HepG2 (cell line): Measurements from ENCODE around the gene PREX1. TPM values are rescaled to one million over a fixed set of nuclear protein-coding genes. Genes with fewer than 3 reads are reported as not detected.

Experiments used
- AKAP8 ChIP-seq: sonication (generic); formaldehyde crosslinking; IDR thresholded peaks from 2 replicates; pipeline ENCODE4 v1.5.1; 2020; ENCODE audit warnings: mild to moderate bottlenecking, missing genetic modification reagents
- ATF4 ChIP-seq, 2 experiments: fragments of 450-650 bp in 1 of 2; sonication (generic) in 1 of 2; formaldehyde crosslinking; IDR thresholded peaks; 2 replicates each; pipeline versions ENCODE4 v1.5.0 to v1.8.0; 2020 to 2022; ENCODE audit warnings: mild to moderate bottlenecking in 1 of 2, missing genetic modification reagents in 1 of 2
- CENPBD1 ChIP-seq: sonication (generic); formaldehyde crosslinking; IDR thresholded peaks from 2 replicates; pipeline ENCODE4 v1.8.0; 2022; ENCODE audit warnings: missing genetic modification reagents, low read depth, mild to moderate bottlenecking, borderline replicate concordance
- E2F5 ChIP-seq: sonication (generic); formaldehyde crosslinking; conservative IDR thresholded peaks from 2 replicates; pipeline ENCODE4 v1.4.0; 2020; ENCODE audit warnings: missing genetic modification reagents
- ERF ChIP-seq: IDR thresholded peaks from 2 replicates; pipeline ENCODE4 v1.6.1; 2018; ENCODE audit warnings: missing biosample characterization, missing genetic modification reagents
- HCFC1 ChIP-seq: fragments of 150-350 bp; IDR thresholded peaks from 2 replicates; pipeline ENCODE4 v1.6.1; 2014; ENCODE audit warnings: low read depth, low read length
- KAT8 ChIP-seq: IDR thresholded peaks from 2 replicates; pipeline ENCODE4 v1.6.1; 2016; ENCODE audit warnings: missing genetic modification reagents, missing compliant biosample characterization
- MEF2D ChIP-seq: sonication (generic); formaldehyde crosslinking; IDR thresholded peaks from 2 replicates; pipeline ENCODE4 v1.5.1; 2020; ENCODE audit warnings: mild to moderate bottlenecking, missing genetic modification reagents
- MTA3 ChIP-seq: sonication (generic); formaldehyde crosslinking; IDR thresholded peaks from 2 replicates; pipeline ENCODE4 v1.4.0; 2020; ENCODE audit warnings: missing genetic modification reagents
- NFATC3 ChIP-seq: sonication (generic); formaldehyde crosslinking; IDR thresholded peaks from 2 replicates; pipeline ENCODE4 v1.5.1; 2020; ENCODE audit warnings: mild to moderate bottlenecking, missing genetic modification reagents
- SIX4 ChIP-seq: sonication (generic); formaldehyde crosslinking; IDR thresholded peaks from 2 replicates; pipeline ENCODE4 v1.4.0; 2020; ENCODE audit warnings: missing genetic modification reagents
- THAP7 ChIP-seq: sonication (generic); formaldehyde crosslinking; IDR thresholded peaks from 2 replicates; pipeline ENCODE4 v1.8.1; 2023; ENCODE audit warnings: mild to moderate bottlenecking, missing genetic modification reagents
- ZFP82 ChIP-seq: sonication (generic); formaldehyde crosslinking; IDR thresholded peaks from 2 replicates; pipeline ENCODE4 v1.5.1; 2020; ENCODE audit warnings: mild to moderate bottlenecking, missing genetic modification reagents, borderline replicate concordance
- ZIK1 ChIP-seq: sonication (generic); formaldehyde crosslinking; IDR thresholded peaks from 2 replicates; pipeline ENCODE4 v1.5.0; 2020; ENCODE audit warnings: mild to moderate bottlenecking, low read depth, missing genetic modification reagents, borderline replicate concordance
- ZNF17 ChIP-seq: sonication (generic); formaldehyde crosslinking; IDR thresholded peaks from 2 replicates; pipeline ENCODE4 v1.5.0; 2020; ENCODE audit warnings: mild to moderate bottlenecking, missing genetic modification reagents
- ZNF281 ChIP-seq: sonication (generic); formaldehyde crosslinking; IDR thresholded peaks from 2 replicates; pipeline ENCODE4 v1.4.0; 2020; ENCODE audit warnings: missing genetic modification reagents, borderline replicate concordance
- ZNF34 ChIP-seq: sonication (generic); formaldehyde crosslinking; IDR thresholded peaks from 2 replicates; pipeline ENCODE4 v1.4.0; 2020; ENCODE audit warnings: mild to moderate bottlenecking, missing genetic modification reagents, borderline replicate concordance
- ZNF562 ChIP-seq: sonication (generic); formaldehyde crosslinking; IDR thresholded peaks from 2 replicates; pipeline ENCODE4 v1.8.0; 2022; ENCODE audit warnings: missing genetic modification reagents, borderline replicate concordance
- ZNF713 ChIP-seq: sonication (generic); formaldehyde crosslinking; IDR thresholded peaks from 2 replicates; pipeline ENCODE4 v1.4.0; 2020; ENCODE audit warnings: mild to moderate bottlenecking, missing genetic modification reagents
- polyA plus RNA-seq, 8 experiments: library from polyadenylated mRNA; depleted of rRNA in 3 of 8; stranded (reverse) in 7 of 8; unstranded in 1 of 8; fragments of >200 nt; fragmentation: Illumina TruSeq in 4 of 8; extraction: Trizol in 4 of 8; gene quantifications; 2 replicates each; pipeline versions ENCODE4 v1.2.1 to v1.2.3, GENCODE V29; 2011 to 2016; ENCODE audit warnings: low read depth in 4 of 8, missing spikeins in 1 of 8, mixed read lengths in 1 of 8; ENCODE audit not compliant: insufficient read depth in 1 of 8
- total RNA-seq, 5 experiments: library from RNA; depleted of rRNA; stranded (reverse); fragments of >200 nt; fragmentation: Illumina TruSeq; extraction: Trizol; gene quantifications; 2 replicates each; pipeline ENCODE4 v1.2.3, GENCODE V29; 2016; ENCODE audit warnings: low read depth in 1 of 5
- TF ChIP-seq, protein P1 (sequence below): sonication (generic); formaldehyde crosslinking; IDR thresholded peaks from 2 replicates; pipeline ENCODE4 v1.9.0; 2022; ENCODE audit warnings: missing genetic modification reagents, mild to moderate bottlenecking, borderline replicate concordance

Gene PREX1
- total and polyA plus RNA-seq, 2 of the 13 experiments (the other 11 are each of a cell fraction or from before 2014, with no cell fraction given): 0.02 to 0.04 TPM

- TF ChIP-seq ZNF34 (CRISPR knock-in tag) (no peak), AKAP8 (CRISPR knock-in tag) (no peak), ERF (CRISPR knock-in tag) (peak; percentile 69; the same call in 1 of the 2 replicates), ZNF562 (CRISPR knock-in tag) (no peak), ZNF713 (CRISPR knock-in tag) (no peak), KAT8 (CRISPR knock-in tag) (no peak), ATF4 (CRISPR knock-in tag; IDR thresholded peaks at IDR 0.05) (no peak), MTA3 (CRISPR knock-in tag) (no peak), ZNF281 (CRISPR knock-in tag) (no peak; the same call in 1 of the 2 replicates), E2F5 (CRISPR knock-in tag) (no peak), ZFP82 (CRISPR knock-in tag) (no peak), CENPBD1 (CRISPR knock-in tag) (no peak), NFATC3 (no peak), THAP7 (CRISPR knock-in tag) (no peak), ZIK1 (CRISPR knock-in tag) (peak; percentile 63; the same call in 1 of the 2 replicates), MEF2D (CRISPR knock-in tag) (no peak), ZNF17 (no peak), SIX4 (CRISPR knock-in tag) (peak; percentile 81), HCFC1 (no peak)
- TF ChIP-seq, protein P1, sequence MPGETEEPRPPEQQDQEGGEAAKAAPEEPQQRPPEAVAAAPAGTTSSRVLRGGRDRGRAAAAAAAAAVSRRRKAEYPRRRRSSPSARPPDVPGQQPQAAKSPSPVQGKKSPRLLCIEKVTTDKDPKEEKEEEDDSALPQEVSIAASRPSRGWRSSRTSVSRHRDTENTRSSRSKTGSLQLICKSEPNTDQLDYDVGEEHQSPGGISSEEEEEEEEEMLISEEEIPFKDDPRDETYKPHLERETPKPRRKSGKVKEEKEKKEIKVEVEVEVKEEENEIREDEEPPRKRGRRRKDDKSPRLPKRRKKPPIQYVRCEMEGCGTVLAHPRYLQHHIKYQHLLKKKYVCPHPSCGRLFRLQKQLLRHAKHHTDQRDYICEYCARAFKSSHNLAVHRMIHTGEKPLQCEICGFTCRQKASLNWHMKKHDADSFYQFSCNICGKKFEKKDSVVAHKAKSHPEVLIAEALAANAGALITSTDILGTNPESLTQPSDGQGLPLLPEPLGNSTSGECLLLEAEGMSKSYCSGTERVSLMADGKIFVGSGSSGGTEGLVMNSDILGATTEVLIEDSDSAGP (CRISPR knock-in tag): peak; percentile 60; the same call in 1 of the 2 replicates
These were observed 230.1 kb downstream of the PREX1 start (continued) for GRCh38 chr20:48597521-48598302.
